ENCODE measurements around the gene TBC1D5.
"Not testable (repeated sequence)": the region's sequence is repeated elsewhere in the genome, so short reads cannot be mapped to it uniquely, and the experiment has no call there.

The TBC1D5 gene

DNA sequence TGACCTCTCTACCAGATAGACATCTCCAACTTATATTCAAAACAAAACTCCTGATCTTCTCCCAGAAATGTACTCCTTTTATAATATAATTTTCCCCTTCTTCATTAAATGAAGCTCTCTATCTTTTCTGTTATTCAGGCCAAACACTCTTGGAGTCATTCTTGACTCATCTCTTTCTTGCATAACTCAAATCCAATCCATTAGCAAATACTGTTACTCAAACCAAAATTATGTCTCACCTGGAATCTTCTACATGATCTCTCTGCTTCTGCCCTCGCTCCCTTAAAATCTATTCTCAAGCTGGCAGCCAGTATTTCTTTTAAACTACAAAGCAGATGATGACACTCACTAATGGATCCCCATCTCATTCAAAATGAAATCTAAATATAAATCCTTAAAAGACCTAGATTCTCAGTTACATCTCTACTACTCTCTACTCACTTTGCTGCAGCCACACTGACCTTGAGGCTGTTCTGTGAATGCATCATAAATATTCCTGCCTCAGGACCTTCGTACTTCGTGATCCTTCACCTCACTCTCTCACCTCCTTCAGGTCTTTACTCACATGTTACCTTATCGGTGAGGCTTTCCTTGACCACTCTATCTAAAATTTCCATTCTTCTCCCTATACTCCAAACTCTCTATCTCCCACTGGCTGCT, 160.9 kb downstream of the TBC1D5 start:
- no peak for DNase-seq

DNA sequence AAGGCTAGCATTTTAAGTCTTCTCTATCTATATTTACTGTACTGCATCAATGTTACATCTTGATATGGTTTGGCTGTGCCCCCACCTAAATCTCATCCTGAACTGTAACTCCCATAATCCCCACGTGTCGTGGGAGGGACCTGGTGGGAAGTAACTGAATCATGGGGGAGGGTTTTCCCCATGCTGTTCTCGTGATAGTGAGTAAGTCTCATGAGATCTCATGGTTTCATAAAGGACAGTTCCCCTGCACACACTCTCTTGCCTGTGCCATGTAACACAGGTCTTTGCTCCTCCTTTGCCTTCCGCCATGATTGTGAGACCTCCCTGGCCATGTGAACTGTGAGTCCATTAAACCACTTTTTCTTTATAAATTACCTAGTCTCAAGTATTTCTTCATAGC, 161.5 kb downstream of the TBC1D5 start:
- no peak for DNase-seq

DNA sequence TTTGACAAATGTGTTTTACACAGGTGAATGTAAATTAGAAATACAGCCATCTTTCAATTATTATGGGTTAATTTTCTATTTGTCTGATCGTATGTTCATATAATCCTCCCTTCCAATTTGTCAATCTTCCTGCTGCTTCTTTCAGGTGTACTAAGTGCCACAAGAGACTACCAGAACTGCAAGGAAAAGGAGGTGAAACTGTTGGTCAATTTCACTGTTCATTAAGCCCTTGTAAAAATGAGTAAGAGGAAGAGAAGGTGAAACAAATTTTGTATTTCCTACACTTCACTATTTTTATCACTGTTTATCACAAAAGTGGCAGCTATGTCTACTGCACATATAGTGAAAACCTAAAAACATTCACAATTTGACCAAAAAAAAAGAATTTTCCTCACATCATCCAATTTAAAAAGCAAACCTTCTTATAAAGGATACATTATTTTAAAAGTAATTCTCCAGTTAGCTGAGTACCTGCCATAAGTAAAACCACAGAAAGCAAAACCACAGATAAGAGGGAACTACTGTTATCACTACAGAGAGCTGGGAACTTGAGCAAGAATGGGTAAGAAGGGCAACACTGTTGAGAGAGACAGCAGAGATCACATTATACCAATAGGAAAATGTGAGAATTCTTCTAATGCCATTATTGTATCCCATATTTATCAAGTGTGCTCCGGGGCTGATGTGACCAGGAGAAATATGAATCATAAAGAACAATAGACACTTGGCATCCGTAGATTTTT, 163.0 kb downstream of the TBC1D5 start:
- no peak for DNase-seq

DNA sequence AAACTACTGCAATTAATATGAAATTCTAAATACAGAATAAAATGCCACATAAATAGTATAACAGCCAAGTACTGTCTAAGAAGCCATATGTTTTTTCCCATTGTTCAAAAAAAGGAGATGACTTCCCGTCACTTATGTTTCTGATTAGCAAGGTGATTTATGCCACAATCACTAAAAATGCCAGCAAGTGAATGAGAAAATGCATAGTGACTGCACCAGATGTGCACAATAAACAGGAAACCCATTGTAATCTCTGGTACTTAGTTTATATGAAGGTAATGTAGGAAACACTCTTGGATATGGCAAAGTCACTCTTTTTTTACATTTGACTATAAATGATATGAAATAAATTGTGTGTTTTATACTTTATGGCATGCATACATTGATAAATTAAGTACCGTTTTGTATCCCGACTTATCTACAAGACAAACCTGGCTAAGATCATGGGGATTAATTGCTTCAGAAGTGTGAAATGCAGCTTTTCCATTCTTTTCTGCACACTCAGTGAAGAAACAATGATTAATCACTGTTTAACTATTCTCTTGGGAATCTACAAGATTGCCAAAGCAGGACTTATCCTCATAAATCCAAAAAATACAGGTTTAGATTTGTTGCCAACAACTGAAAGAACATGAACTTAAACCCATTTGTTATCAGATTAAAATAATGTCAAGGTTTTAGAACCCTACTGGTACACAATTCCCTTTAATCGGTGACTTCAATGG, 164.5 kb downstream of the TBC1D5 start:
- no peak for DNase-seq

DNA sequence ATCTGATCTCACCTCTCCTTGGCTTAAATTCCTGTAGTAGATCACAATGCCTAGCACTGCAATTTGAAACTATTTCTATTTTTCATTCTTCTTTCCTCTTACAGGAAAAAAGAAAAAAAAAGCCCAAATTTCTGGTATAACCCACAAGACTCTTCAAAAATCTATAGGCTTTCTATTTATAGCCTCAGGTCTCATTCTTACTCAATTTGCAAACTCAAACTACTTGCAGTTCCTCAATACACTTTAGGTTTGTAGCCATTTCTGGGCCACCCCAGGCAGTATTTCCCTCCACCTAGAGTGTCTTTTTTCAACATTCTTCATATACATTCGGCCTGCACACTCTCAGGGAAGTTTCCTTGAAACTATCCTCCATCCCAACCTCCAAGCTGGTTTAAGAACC, 169.0 kb downstream of the TBC1D5 start:
- no peak for DNase-seq

DNA sequence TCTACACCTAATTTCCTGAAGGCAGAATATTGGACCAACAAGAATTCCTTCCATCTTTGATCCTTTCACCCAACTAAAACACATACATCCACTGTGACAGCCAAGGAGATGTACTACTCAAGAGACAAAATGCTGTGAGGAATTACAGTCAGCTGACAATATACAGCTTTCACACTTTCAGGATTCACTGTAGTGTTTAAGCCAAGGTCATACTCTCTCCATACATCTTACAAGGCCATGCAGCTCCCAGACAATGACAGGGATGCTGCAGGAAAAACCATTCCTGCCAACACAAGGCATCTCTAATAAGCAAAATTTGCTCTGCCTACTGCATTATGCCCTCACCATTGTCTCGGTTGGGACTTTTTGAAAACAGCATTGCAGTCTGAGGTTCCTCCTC, 170.7 kb downstream of the TBC1D5 start:
- no peak for DNase-seq

DNA sequence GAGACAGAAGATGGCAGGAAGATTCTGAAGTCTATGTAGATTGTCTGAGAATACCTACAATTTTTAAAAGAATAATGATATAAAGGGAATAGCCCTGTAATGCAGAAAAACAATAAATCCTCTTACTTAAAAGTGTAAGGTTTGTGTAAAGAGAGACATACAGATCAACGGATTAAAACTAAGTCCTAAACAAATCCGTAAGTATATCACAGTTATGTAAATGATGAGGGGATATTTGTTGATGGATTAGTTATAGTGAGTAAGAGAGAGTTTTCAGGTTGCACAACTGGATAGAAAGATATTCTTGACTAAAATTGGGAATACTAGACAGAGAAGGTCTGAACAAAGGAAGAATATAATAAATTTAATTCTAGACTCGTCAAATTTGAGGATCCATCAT, 179.6 kb downstream of the TBC1D5 start:
- DNase-seq: no peak

DNA sequence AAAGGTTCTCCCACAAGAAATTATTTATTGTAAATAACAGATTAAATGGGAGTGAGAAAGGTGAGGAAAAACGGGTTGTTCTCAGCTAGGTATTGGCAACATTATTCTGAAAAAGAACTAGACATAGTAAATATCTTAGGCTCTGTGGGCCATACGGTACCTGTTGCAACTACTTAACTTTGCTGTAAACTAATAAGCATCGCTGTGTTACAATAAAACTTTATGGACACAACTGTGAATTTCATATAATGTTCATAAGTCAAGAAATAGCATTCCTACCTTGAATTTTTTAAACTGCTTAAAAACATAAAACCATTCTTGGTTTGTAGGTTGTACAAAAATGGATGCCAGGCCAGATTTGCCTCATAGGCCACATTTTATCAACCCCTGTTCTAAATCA, 183.9 kb downstream of the TBC1D5 start:
- no peak for DNase-seq

DNA sequence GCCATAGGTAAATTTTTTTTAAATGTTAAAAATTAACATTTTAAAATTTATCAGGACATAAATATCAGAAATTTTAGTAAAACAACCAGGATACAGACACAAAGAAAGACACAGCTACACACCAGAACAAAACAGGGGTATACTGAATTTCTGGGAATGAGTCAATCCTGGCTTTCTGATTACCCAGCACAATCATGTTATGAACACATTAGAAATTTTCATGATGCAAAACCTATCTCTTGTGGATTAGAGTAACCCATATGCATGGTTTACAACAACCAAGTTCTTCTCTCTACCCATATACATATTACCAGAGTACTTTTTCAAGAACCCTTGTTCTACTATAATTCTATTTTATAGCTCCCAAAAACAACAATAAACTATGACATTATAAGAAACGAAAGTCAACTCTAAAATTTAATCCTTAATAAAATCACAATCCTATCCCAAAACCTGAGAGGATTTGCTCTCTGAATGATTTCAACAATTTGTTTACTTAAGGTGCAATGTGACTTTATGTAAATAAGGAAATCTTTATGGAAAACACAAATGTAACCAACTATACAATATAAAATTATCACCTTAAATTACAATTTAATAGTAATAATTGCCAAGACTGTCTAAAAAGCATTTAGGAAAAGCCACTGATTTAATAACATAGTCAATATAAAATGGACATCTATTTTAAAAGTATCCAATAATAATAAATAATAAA, 184.5 kb downstream of the TBC1D5 start:
- DNase-seq: no peak

DNA sequence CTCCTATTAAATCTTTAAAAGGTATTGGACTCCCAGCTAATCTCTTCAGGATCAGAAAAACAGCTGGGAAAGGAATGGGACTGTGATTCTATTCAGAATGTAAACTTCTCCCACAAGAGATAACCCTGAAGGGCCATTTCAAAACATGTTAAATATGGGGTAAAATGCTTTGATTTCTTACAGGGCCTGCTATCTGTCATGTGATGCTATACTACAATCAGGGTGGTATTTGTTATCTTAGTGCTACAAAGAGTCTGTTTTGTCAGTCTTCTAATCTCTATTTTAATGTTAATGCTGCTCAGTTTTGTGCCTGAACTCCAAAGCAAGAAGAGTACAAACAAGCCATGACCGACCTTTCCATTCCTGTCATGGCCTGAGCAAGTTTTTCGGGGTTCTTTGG, 186.9 kb downstream of the TBC1D5 start:
- DNase-seq: no peak

DNA sequence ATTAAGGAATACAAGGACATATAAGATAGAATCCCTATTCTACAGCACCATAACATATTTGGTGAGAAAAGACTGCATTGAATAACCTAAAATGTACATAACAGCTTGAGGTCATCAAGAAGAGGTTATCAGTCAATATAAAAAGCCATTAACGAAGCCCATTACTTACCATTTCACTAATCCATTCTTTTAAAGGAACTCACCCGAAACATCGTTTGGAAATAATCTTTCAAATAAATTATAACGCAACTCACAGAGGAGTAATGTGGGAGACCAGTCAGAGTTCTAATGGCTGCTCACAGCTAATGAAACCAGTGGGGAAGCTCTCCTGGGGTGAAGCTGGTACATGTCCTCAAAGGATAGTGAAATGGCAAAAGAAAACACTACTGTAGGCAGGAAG, 188.4 kb downstream of the TBC1D5 start:
- DNase-seq: no peak

DNA sequence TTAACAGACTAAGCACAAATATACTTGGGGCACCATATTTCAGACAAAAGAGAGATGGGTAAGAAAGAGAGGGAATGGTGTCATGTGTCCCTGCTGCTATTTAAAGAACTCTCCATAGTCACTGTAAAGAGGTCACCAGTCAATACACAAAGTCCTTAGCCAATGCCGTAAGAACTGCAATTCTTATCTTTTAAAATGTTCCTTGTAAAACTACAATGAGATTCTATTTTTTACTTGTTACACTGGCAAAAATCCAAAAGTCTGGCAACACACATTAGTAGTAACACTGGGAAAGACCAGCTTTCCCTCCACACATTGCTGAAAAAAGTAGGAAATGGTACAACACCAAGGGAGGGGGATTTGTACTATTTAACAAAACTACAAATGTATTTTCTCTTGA, 189.4 kb downstream of the TBC1D5 start:
- DNase-seq: no peak

DNA sequence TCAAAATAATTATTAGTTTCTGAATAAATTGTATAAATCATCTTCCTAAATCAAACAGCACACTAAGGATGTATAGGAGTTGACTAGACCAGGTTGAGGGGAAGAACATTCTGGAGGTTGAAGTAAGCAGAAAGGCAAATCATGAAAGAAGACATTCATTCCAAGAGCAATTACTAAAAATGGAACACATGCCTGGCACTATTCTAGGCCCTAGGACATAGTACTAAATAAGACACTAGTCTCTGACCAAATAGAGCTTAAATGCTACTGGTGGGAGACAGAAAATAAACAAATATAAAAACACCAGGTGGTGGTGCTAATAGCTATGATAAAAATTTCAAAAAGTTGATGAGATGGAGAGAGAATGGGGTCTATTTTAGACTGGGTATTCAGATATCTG, 190.1 kb downstream of the TBC1D5 start:
- DNase-seq: no peak

DNA sequence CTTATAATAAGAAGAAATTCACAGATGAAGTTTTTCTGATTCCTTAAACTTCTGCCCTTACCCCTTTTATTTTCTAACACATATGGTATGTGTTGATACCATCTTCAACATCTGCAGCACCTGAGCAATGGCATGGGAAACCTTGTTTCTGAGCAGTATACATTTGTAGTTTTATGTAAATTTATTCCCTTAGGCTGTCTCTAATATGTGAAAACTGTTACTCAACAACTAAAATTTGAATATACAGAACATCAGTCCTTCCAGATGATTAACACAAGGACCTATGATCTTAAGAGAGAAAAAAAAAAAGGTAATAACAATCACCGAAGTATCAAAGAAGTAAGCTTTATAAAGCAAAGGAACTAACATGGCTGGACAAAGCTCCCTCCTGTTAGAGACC, 190.5 kb downstream of the TBC1D5 start:
- DNase-seq: no peak

DNA sequence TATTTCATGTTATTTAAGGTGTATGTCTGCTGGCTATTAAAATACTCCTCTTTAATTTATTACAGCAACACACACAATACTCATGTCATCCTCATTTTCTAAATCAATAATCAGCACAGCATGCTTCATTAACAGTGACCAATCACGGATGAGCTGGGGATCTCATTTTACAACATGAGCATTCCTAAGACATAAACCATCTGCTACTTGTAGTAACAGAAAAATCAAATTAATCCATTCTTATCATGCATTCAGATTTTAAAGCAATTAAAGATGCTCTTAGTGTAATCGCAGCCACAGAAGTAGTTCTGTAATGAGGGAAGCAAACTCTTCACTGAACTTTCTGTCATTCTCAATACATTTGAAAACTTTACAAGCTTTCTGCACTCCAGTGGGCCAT, 191.1 kb downstream of the TBC1D5 start:
- DNase-seq: no peak

DNA sequence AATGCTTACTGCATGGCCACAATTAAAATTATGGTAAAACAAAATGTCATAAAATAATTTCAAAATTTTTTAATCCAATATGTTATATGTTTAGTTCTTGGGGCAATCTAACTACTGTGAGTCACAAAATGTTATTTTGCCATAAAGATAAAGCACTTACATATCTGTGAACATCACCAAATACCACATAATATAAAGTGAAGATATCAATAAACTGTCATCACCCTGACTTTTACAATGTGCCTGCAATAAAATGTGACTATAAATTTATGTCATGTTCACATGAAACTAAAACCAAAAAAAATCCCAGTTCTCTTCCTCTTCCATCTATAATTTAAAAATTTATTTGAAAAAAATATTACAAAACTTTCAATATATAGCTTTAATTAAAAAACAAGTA, 191.8 kb downstream of the TBC1D5 start:
- no peak for DNase-seq

DNA sequence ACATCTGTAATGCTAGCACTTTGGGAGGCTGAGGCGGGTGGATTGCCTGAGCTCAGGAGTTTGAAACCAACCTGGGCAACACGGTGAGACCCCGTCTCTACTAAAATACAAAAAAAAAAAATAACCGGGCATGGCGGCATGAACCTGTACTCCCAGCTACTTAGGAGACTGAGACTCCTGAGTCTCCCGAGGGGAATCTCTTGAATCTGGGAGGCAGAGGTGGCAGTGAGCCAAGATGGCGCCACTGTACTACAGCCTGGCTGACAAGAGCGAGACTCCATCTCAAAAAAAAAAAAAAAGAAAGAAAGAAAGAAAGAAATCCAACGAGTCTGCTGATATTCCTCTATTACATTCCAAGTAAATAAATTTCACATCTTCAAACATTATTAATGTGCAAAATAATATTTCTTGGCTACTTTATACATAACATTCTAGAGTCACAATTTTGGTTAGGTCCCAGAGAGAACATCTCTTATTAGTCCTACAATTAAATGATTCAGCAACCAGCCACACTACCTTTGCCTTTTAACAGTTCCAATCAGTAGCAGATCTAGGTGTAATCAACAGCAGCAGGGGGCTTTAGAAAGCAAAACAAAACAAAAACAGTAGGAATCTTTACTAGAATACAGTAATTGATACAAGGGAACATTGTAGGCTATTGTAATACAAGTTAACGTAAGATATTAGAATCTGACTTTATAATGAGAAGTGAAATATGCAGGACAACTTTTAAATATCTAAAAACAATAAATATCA, 195.8 kb downstream of the TBC1D5 start:
- DNase-seq: no peak

DNA sequence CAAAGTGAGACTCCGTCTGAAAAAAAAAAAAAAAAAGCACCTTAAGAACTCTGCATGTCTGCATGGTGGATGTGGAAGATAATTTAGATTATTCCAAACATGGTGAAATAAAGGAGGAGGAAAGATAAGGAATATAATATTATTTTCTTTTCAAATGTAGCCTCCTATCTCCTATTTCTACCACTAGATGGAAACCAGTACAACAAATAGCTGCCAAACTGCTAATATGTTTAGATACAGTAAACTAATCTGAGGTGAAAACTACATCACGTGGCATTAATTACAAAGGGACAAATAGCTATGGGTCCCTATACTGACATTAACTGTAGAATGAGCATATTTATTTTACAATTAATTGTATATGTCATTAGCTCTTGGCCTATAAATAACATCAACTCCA, 197.8 kb downstream of the TBC1D5 start:
- no peak for DNase-seq

DNA sequence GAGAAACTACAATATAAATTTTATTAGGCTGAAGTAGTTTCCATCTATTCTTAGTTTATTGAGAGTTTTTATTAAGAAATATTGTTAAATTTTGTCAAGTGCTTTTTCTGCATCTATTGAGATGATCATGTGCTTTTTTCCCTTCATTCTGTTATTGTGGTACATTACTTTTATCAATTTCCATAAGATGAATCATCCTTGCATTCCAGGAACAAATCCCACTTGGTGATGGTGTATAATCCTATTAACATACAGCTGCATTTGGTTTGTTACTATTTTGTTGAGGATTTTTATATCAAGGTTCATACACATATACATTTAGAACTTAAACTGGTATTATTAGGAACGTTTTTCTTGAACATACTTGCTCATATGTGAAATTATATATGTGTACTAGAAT, 199.8 kb downstream of the TBC1D5 start:
- no peak for DNase-seq

DNA sequence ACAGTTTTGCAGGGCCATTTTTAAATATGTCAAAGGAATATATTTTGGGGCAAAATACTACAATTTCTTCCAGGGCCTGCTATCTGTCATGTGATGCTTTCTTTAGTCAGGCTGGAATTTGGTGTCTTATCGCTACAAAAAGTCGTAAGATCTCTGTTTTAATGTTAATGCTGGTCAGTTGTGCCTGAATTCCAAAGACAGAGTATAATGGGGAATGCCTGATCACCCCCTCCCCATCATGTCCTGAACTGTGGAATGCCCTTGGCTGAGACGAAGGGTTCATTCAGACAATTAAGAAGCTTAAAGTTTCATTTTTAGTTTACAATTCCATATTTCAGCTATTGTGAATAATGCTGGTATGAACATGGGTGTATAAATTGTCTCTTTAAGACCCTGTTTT, 203.0 kb downstream of the TBC1D5 start:
- no peak for DNase-seq

DNA sequence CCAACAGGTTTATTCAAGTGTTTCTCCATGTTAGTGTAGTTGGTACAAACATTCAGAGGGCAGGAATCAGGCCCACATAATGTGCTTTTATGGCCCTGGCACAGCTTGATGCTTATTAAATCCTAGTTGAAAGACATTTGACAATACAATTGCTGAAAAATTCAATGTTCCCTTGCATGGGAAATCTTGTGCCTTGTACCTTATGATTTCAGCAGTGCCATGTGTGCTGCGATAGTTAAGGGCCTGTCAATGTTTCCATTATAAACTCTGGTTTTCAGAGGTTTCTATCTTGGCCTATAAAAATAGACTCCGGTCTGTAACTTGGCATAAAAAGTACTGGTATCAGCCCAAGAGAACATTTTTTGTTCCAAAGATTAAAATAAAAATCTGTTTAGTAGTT, 207.2 kb downstream of the TBC1D5 start:
- no peak for DNase-seq

DNA sequence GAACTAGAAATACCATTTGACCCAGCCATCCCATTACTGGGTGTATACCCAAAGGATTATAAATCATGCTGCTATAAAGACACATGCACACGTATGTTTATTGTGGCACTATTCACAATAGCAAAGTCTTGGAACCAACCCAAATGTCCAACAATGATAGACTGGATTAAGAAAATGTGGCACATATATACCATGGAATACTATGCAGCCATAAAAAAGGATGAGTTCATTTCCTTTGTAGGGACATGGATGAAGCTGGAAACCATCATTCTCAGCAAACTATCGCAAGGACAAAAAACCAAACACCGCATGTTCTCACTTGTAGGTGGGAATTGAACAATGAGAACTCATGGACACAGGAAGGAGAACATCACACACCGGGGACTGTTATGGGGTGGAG, 210.0 kb downstream of the TBC1D5 start:
- DNase-seq: not testable (repeated sequence)

DNA sequence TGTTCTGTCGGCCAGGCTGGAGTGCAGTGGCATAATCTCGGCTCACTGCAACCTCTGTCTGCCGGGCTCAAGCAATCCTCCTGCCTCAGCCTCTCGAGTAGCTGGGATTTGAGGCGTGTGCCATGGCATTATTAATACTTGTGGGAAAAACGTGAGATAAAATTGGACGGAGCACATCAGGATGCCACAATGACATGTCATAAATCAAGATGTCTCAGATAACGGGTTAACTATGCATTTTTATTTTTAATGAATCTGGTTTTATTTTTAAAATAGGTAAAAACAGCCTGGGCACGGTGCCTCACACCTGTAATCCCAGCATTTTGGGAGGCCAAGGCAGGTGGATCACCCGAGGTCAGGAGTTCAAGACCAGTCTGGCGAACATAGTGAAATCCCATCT, 212.8 kb downstream of the TBC1D5 start:
- DNase-seq: no peak
